Colon (tissue), 2 donors: ENCODE measurements around the gene IL17C.

Experiments used
- FAIRE-seq: peaks from 2 replicates; lab custom pipeline; 2012; peaks lifted over from hg19 to GRCh38; lab: Jason Lieb, UNC
- donor health status: control.
- donor health status: control.

The IL17C gene

GRCh38 chr16:88628512-88628974, 9.8 kb upstream of the IL17C start:
- FAIRE-seq = no peak

GRCh38 chr16:88629835-88630234, 8.5 kb upstream of the IL17C start:
- FAIRE-seq = no peak

- FAIRE-seq = no peak
Observed at GRCh38 chr16:88630433-88630832, 7.9 kb upstream of the IL17C start.

- FAIRE-seq = no peak
Observed at GRCh38 chr16:88630941-88631340, 7.4 kb upstream of the IL17C start.

- FAIRE-seq = no peak
Observed at GRCh38 chr16:88631384-88631783, 7.0 kb upstream of the IL17C start.

- no peak for FAIRE-seq
Observed at GRCh38 chr16:88631920-88632586, 6.3 kb upstream of the IL17C start.

GRCh38 chr16:88632587-88632930, 5.8 kb upstream of the IL17C start:
- no peak for FAIRE-seq

GRCh38 chr16:88633684-88634140, 4.7 kb upstream of the IL17C start:
- FAIRE-seq = no peak

GRCh38 chr16:88634141-88634993, 4.0 kb upstream of the IL17C start:
- no peak for FAIRE-seq

GRCh38 chr16:88634994-88635670, 3.2 kb upstream of the IL17C start:
- no peak for FAIRE-seq

GRCh38 chr16:88635671-88636319, 2.6 kb upstream of the IL17C start:
- no peak for FAIRE-seq

- no peak for FAIRE-seq
Observed at GRCh38 chr16:88636488-88637265, 1.7 kb upstream of the IL17C start.

- no peak for FAIRE-seq
Observed at GRCh38 chr16:88639231-88640038, 1.1 kb downstream of the IL17C start.

- FAIRE-seq = no peak
Observed at GRCh38 chr16:88640039-88640495, 1.7 kb downstream of the IL17C start.

GRCh38 chr16:88640498-88641247, 2.3 kb downstream of the IL17C start:
- no peak for FAIRE-seq

- FAIRE-seq = no peak
Observed at GRCh38 chr16:88642881-88643643, 4.7 kb downstream of the IL17C start.

- no peak for FAIRE-seq
Observed at GRCh38 chr16:88643644-88643932, 5.2 kb downstream of the IL17C start.

- FAIRE-seq = no peak
Observed at GRCh38 chr16:88645455-88645854, 7.1 kb downstream of the IL17C start.

GRCh38 chr16:88645941-88646340, 7.6 kb downstream of the IL17C start:
- no peak for FAIRE-seq
